KMS-11 (cell line): Measurements from ENCODE around the gene CD40LG.

Experiments
- H2AFZ ChIP-seq: fragments of 200-600 bp; sonication (generic); 2 replicates; pipeline ENCODE4 v1.6.1; 2016; ENCODE audit warnings: antibody characterized with exemption, mixed run types, low read depth
- H3K27ac ChIP-seq: fragments of 200-600 bp; sonication (generic); 2 replicates; pipeline ENCODE4 v1.6.1; 2016; ENCODE audit warnings: mild to moderate bottlenecking, mixed run types
- H3K27me3 ChIP-seq: fragments of 200-600 bp; sonication (generic); 2 replicates; pipeline ENCODE4 v1.6.1; 2017; ENCODE audit warnings: mild to moderate bottlenecking, low read depth, mixed run types, moderate library complexity; ENCODE audit not compliant: insufficient read depth
- H3K36me3 ChIP-seq: fragments of 200-600 bp; sonication (generic); 2 replicates; pipeline ENCODE4 v1.6.1; 2017; ENCODE audit warnings: mild to moderate bottlenecking, mixed run types; ENCODE audit not compliant: insufficient read depth
- H3K4me1 ChIP-seq: fragments of 200-600 bp; sonication (generic); 2 replicates; pipeline ENCODE4 v1.6.1; 2016; ENCODE audit warnings: mild to moderate bottlenecking, low read depth, mixed run types; ENCODE audit not compliant: poor library complexity, severe bottlenecking
- H3K4me2 ChIP-seq: fragments of 200-600 bp; sonication (generic); 2 replicates; pipeline ENCODE4 v1.7.0; 2016; ENCODE audit warnings: mild to moderate bottlenecking, mixed run types
- H3K4me3 ChIP-seq: fragments of 200-600 bp; sonication (generic); IDR thresholded peaks from 2 replicates; pipeline ENCODE4 v1.6.1; 2017; ENCODE audit warnings: low read depth, low read length, mixed read lengths; ENCODE audit not compliant: insufficient read depth
- H3K79me2 ChIP-seq: fragments of 200-600 bp; sonication (generic); 2 replicates; pipeline ENCODE4 v1.6.1; 2016; ENCODE audit warnings: low read depth, mixed run types; ENCODE audit not compliant: insufficient read depth
- H3K9ac ChIP-seq: fragments of 200-600 bp; sonication (generic); 2 replicates; pipeline ENCODE4 v1.6.1; 2016; ENCODE audit warnings: mild to moderate bottlenecking, mixed run types
- H4K20me1 ChIP-seq: fragments of 200-600 bp; sonication (generic); 2 replicates; pipeline ENCODE4 v1.6.1; 2016; ENCODE audit warnings: mild to moderate bottlenecking, mixed run types; ENCODE audit not compliant: insufficient read depth
- TF ChIP-seq, protein P1 (sequence below): fragments of 200-600 bp; sonication (generic); conservative IDR thresholded peaks from 2 replicates; pipeline ENCODE4 v1.6.1; 2017; ENCODE audit warnings: low read depth, mild to moderate bottlenecking, antibody characterized with exemption, low read length, moderate library complexity, mixed read lengths

The CD40LG gene

GRCh38 chrX:136671006-136671610 is 23.1 kb downstream of the CD40LG start:
- no peaks in the 10 kb centered on the region for H4K20me1 ChIP-seq
- H3K36me3 ChIP-seq = no peaks in the 10 kb centered on the region
- H3K27me3 ChIP-seq = no peaks in the 10 kb centered on the region
- peaks cover 21% of the 10 kb centered on the region for H3K4me1 ChIP-seq
- H3K4me3 ChIP-seq = no peak overlapping the region
- no peak overlapping the region for H3K9ac ChIP-seq
- no peaks in the 10 kb centered on the region for H3K79me2 ChIP-seq
- no peak overlapping the region for H3K27ac ChIP-seq
- no peak overlapping the region for H3K4me2 ChIP-seq
- no peak overlapping the region for H2AFZ ChIP-seq
- TF ChIP-seq, protein P1, sequence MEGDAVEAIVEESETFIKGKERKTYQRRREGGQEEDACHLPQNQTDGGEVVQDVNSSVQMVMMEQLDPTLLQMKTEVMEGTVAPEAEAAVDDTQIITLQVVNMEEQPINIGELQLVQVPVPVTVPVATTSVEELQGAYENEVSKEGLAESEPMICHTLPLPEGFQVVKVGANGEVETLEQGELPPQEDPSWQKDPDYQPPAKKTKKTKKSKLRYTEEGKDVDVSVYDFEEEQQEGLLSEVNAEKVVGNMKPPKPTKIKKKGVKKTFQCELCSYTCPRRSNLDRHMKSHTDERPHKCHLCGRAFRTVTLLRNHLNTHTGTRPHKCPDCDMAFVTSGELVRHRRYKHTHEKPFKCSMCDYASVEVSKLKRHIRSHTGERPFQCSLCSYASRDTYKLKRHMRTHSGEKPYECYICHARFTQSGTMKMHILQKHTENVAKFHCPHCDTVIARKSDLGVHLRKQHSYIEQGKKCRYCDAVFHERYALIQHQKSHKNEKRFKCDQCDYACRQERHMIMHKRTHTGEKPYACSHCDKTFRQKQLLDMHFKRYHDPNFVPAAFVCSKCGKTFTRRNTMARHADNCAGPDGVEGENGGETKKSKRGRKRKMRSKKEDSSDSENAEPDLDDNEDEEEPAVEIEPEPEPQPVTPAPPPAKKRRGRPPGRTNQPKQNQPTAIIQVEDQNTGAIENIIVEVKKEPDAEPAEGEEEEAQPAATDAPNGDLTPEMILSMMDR = no peak

- Histone ChIP-seq H3K79me2 (no peaks in the 10 kb centered on the region), H3K9ac (no peak overlapping the region), H4K20me1 (no peaks in the 10 kb centered on the region), H3K27ac (no peak overlapping the region; the same call in 1 of the 2 replicates), H3K36me3 (no peaks in the 10 kb centered on the region), H3K4me2 (peak overlapping the region; percentile 74), H3K4me3 (no peak overlapping the region), H2AFZ (peak overlapping the region; percentile 56), H3K4me1 (peaks cover 21% of the 10 kb centered on the region), H3K27me3 (no peaks in the 10 kb centered on the region)
- TF ChIP-seq, protein P1 = no peak
These were observed 26.5 kb downstream of the CD40LG start for GRCh38 chrX:136674270-136674985.

GRCh38 chrX:136679531-136679930 is 31.6 kb downstream of the CD40LG start:
- Histone ChIP-seq H3K9ac (no peak overlapping the region), H3K79me2 (no peaks in the 10 kb centered on the region), H3K4me2 (no peak overlapping the region), H3K27me3 (no peaks in the 10 kb centered on the region), H4K20me1 (no peaks in the 10 kb centered on the region), H3K36me3 (no peaks in the 10 kb centered on the region), H3K4me3 (no peak overlapping the region), H3K27ac (no peak overlapping the region), H3K4me1 (peaks cover 6% of the 10 kb centered on the region), H2AFZ (no peak overlapping the region)
- TF ChIP-seq, protein P1 = no peak

DNA sequence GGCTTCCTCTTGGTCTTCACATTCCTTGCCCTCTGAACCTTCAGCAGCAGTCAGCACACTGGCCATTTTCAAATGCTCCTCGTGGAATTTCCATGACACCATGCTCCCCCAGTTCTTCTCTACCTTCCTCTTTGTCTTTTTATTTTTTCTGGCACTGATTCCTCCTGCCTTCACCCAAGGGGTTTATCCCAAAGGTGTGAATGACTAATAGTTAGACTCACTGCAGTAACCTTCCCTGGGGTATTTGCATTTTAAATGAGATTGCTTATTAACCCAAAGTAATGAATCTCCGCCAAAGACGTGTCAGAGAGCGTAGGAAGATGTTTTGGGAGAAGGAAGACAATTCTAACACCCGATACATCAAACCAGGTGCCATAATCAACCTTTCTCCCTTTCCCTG is 36.2 kb downstream of the CD40LG start:
- Histone ChIP-seq H3K4me3 (no peak overlapping the region), H3K4me1 (peaks cover 21% of the 10 kb centered on the region), H3K79me2 (no peaks in the 10 kb centered on the region), H4K20me1 (no peaks in the 10 kb centered on the region), H3K9ac (no peak overlapping the region), H3K27ac (no peak overlapping the region), H2AFZ (no peak overlapping the region), H3K27me3 (no peaks in the 10 kb centered on the region), H3K4me2 (no peak overlapping the region), H3K36me3 (no peaks in the 10 kb centered on the region)
- TF ChIP-seq, protein P1 = no peak
